Stimulated activated CD4-positive, alpha-beta T cell treated with anti-CD3 and anti-CD28 coated beads, Interleukin-4, amount 100 ng/mL, for 1 hour (primary cell): Measurements from ENCODE around the gene SUCNR1.
"Not testable (repeated sequence)": the region's sequence is repeated elsewhere in the genome, so short reads cannot be mapped to it uniquely, and the experiment has no call there.

ENCODE experiments used
- DNase-seq: peaks from one replicate; pipeline ENCODE4 v3.0.0-alpha.2; 2020

Gene SUCNR1

GRCh38 chr3:151903501-151903991 lies 30.1 kb downstream of the SUCNR1 start:
- no peak for DNase-seq

- DNase-seq: no peak
Observed at GRCh38 chr3:151905647-151906046, 32.2 kb downstream of the SUCNR1 start.

GRCh38 chr3:151906751-151907150 lies 33.3 kb downstream of the SUCNR1 start:
- DNase-seq: no peak

GRCh38 chr3:151908399-151908798 lies 35.0 kb downstream of the SUCNR1 start:
- DNase-seq: no peak

GRCh38 chr3:151909681-151910405 lies 36.4 kb downstream of the SUCNR1 start:
- DNase-seq: no peak

- DNase-seq: no peak
Observed at GRCh38 chr3:151911462-151911861, 38.0 kb downstream of the SUCNR1 start.

- DNase-seq: no peak
Observed at GRCh38 chr3:151912028-151912427, 38.6 kb downstream of the SUCNR1 start.

GRCh38 chr3:151916781-151917180 lies 43.3 kb downstream of the SUCNR1 start:
- DNase-seq: no peak

GRCh38 chr3:151918253-151919029 lies 45.0 kb downstream of the SUCNR1 start:
- DNase-seq: no peak

- no peak for DNase-seq
Observed at GRCh38 chr3:151919030-151919328, 45.5 kb downstream of the SUCNR1 start.

GRCh38 chr3:151919446-151919845 lies 46.0 kb downstream of the SUCNR1 start:
- DNase-seq: no peak

- no peak for DNase-seq
Observed at GRCh38 chr3:151923901-151924300, 50.5 kb downstream of the SUCNR1 start.

- DNase-seq: no peak
Observed at GRCh38 chr3:151924753-151925152, 51.3 kb downstream of the SUCNR1 start.

- DNase-seq: no peak
Observed at GRCh38 chr3:151925419-151925818, 52.0 kb downstream of the SUCNR1 start.

GRCh38 chr3:151925876-151926275 lies 52.4 kb downstream of the SUCNR1 start:
- DNase-seq: no peak

GRCh38 chr3:151926956-151927355 lies 53.5 kb downstream of the SUCNR1 start:
- DNase-seq: no peak

GRCh38 chr3:151927915-151928525 lies 54.6 kb downstream of the SUCNR1 start:
- not testable (repeated sequence) for DNase-seq

GRCh38 chr3:151931171-151931570 lies 57.7 kb downstream of the SUCNR1 start:
- DNase-seq: no peak

GRCh38 chr3:151933234-151933853 lies 59.9 kb downstream of the SUCNR1 start:
- no peak for DNase-seq
